Ectodermal cell (in vitro differentiated cells): ENCODE measurements around the gene PARD3B.
A peak's percentile ranks its signal among the peaks of the same experiment; 100 is the strongest.

ENCODE experiments used
- H3K27ac ChIP-seq: 2 replicates; pipeline ENCODE4 v1.7.0; 2013; ENCODE audit warnings: mild to moderate bottlenecking, low read depth, low read length; ENCODE audit not compliant: insufficient read depth, poor library complexity, severe bottlenecking
- H3K27me3 ChIP-seq: 2 replicates; pipeline ENCODE4 v1.7.0; 2013; ENCODE audit warnings: mild to moderate bottlenecking, low read length; ENCODE audit not compliant: insufficient read depth, control insufficient read depth, poor library complexity, severe bottlenecking
- H3K36me3 ChIP-seq: one replicate; pipeline ENCODE4 v1.7.0; 2013; ENCODE audit warnings: low read length; ENCODE audit not compliant: control insufficient read depth, insufficient read depth
- H3K4me1 ChIP-seq: one replicate; pipeline ENCODE4 v1.7.0; 2013; ENCODE audit warnings: low read length; ENCODE audit not compliant: control insufficient read depth, insufficient read depth
- H3K4me3 ChIP-seq: 2 replicates; pipeline ENCODE4 v1.7.0; 2013; ENCODE audit warnings: low read depth, low read length, control low read depth; ENCODE audit not compliant: insufficient read depth
- H3K9me3 ChIP-seq: 2 replicates; pipeline ENCODE4 v1.7.0; 2013; ENCODE audit warnings: mild to moderate bottlenecking, low read length, moderate library complexity; ENCODE audit not compliant: control insufficient read depth
- WGBS, 2 experiments: methylation state at CpG; one replicate each; pipeline ENCODE4 v1.1.7; 2013; ENCODE audit warnings: missing lambda C conversion rate in 2 of 2; 5-methylcytosine and 5-hydroxymethylcytosine counted together

PARD3B gene

DNA sequence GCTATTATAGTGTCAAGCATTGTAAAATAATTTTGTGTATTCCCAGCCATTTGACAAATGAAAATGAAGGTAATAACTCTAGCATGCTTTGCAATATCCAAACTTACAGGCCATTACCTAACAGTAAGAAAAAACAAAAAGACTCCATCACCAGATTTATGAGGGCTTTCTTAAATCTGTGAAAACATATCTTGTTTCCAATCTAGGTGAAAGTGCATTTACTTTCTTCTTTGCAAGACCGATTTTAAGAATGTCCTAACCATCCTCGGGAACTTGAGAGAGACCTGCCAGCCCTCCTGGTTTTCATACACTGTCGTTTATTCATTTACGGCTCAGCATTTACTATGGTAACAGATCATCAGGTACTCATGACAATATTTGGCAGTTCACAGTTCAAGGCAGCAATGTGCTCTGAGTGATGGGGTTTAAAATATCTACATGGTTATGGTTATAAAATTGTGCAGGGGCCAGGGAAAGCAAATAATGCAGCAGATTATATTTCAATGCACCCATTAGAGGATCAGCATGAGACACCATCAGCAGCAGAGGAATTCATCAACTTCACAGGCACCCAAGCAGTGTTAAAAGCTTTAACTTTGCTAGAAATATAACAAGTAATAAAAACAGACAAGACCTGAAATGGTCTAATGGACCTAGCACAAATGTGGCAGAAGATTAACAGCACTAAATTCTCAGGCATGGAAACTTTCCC is 34.4 kb upstream of the PARD3B start:
- 89 to 96% methylated on average over 4 of the region's 4 CpGs for WGBS, 2 experiments
- no peaks in the 10 kb centered on the region for H3K4me1 ChIP-seq
- no peaks in the 10 kb centered on the region for H3K27me3 ChIP-seq
- H3K4me3 ChIP-seq = no peak overlapping the region
- no peaks in the 10 kb centered on the region for H3K36me3 ChIP-seq
- H3K9me3 ChIP-seq = no peaks in the 10 kb centered on the region
- H3K27ac ChIP-seq = no peak overlapping the region

GRCh38 chr2:204514439-204514838 is 30.8 kb upstream of the PARD3B start:
- no peaks in the 10 kb centered on the region for H3K27me3 ChIP-seq
- no peak overlapping the region for H3K4me3 ChIP-seq
- 100% methylated on average over 2 of the region's 2 CpGs for WGBS, 2 experiments
- H3K27ac ChIP-seq = no peak overlapping the region
- H3K4me1 ChIP-seq = no peaks in the 10 kb centered on the region
- no peaks in the 10 kb centered on the region for H3K36me3 ChIP-seq
- H3K9me3 ChIP-seq = no peaks in the 10 kb centered on the region

DNA sequence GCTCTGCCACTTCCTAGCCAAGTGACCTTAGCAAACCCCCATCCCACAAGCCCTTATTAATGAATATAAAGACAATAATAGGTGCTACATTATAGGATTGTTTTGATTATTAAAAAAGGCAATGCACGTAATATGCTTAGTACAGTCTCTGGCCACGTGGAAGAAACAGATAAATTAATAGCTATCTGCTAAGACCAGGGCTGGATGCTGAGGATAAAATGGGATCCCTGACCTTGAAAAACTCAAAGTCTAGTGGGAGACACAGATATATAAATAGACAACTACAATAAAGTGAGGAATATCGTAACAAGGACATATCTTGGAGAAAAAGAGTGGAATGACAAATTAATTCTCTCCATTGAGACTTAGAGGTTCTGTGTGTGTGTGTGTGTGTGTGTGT is 29.9 kb upstream of the PARD3B start:
- H3K4me1 ChIP-seq = no peaks in the 10 kb centered on the region
- no peaks in the 10 kb centered on the region for H3K9me3 ChIP-seq
- H3K27me3 ChIP-seq = no peaks in the 10 kb centered on the region
- H3K4me3 ChIP-seq = no peak overlapping the region
- H3K36me3 ChIP-seq = no peaks in the 10 kb centered on the region
- WGBS, 2 experiments = 96 to 98% methylated on average over 3 of the region's 3 CpGs
- H3K27ac ChIP-seq = no peak overlapping the region

DNA sequence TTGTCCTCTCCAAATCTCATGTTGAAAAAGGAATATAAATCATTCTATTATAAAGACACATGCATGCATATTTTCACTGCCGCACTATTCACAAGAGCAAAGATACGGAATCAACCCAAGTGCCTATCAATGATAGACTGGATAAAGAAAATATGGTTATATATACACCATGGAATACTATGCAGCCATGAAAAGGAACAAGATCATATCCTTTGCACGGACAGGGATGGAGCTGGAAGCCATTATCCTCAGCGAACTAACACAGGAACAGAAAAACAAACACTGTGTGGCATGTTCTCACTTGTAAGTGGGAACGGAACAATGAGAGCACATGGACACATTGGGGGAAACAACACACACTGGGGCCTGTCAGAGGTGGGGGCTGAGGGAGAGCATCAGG is 28.1 kb upstream of the PARD3B start:
- Histone ChIP-seq H3K27me3 (no peaks in the 10 kb centered on the region), H3K4me1 (no peaks in the 10 kb centered on the region), H3K4me3 (no peak overlapping the region), H3K9me3 (no peaks in the 10 kb centered on the region), H3K36me3 (no peaks in the 10 kb centered on the region), H3K27ac (no peak overlapping the region)
- WGBS, 2 experiments = 93 to 96% methylated on average over 3 to 5 of the region's 5 CpGs

DNA sequence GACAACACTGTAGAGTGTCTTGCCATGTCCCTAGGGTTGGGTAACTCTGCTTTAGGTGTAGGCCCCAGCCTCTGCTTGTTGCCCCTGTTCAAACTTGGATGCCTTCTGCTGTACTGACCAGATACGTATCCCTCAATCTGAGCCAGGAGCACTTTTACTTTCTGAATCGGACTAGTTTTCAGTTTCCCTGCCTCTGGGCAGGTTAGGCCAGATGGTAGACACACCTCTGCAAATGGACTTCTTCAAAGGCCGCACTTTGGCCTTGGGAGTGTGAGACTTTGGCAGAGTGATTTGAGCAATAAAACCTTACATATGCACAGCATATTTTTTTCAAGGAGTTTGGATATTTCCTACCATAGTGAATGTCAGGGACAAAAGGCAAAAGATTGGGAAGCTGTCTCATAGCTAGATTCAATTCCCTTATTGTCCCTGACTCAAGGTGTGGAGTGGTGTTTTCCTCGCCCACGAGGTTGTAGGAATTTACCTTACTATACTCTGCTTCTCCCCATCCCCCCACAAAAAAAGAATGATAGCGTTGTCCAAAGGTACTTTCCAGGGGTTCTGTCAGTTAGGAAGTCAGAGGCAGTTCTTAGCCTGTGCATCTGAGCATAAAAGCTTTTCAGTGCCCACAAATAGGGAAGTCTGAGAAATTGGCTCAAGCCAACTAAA is 15.3 kb upstream of the PARD3B start:
- Histone ChIP-seq H3K4me1 (no peaks in the 10 kb centered on the region), H3K27ac (no peak overlapping the region), H3K9me3 (no peaks in the 10 kb centered on the region), H3K4me3 (no peak overlapping the region), H3K36me3 (no peaks in the 10 kb centered on the region), H3K27me3 (no peaks in the 10 kb centered on the region)
- 92 to 98% methylated on average over 6 of the region's 6 CpGs for whole genome bisulfite sequencing, 2 experiments

GRCh38 chr2:204530464-204530805 is 14.8 kb upstream of the PARD3B start:
- Histone ChIP-seq H3K4me3 (no peak overlapping the region), H3K27me3 (no peaks in the 10 kb centered on the region), H3K9me3 (no peaks in the 10 kb centered on the region), H3K36me3 (no peaks in the 10 kb centered on the region), H3K27ac (no peak overlapping the region), H3K4me1 (no peaks in the 10 kb centered on the region)
- 91 to 93% methylated on average over 1 of the region's 1 CpG for WGBS, 2 experiments

DNA sequence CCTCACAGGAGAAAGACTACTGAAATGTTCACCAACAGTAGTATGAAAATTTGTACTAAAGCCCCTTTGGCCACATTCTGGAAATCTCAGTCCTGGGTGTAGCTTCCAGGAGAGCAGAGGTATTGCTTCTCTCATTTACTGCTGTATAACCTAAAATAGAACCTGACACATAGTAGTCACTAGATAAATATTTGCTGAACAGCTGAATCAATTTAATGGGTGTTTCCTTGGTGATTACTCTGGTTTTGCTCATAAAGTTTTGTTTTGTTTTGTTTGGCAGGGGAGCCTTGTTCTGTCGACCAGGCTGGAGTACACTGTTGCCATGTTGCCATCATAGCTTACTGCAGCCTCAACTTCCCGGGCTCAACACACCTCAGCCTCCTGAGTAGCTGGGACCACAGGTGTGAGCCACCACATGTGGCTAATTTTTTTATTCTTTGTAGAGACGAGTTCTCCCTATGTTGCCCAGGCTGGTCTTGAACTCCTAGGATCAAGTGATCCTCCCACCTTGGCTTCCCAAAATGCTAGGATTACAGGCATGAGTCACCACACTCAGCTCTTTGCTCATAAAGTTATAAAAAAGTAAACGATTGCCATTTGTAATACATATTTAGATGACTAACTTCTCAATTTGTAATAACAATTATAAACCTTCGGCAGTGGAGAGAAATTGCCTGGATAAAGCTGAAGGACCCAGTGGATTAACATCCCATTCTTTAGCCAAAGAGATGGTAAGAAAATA is 11.5 kb upstream of the PARD3B start:
- peaks cover 2% of the 10 kb centered on the region for H3K4me1 ChIP-seq
- WGBS, 2 experiments = 89 to 94% methylated on average over 3 to 5 of the region's 5 CpGs
- no peak overlapping the region for H3K4me3 ChIP-seq
- H3K27me3 ChIP-seq = no peaks in the 10 kb centered on the region
- H3K27ac ChIP-seq = no peak overlapping the region
- H3K9me3 ChIP-seq = no peaks in the 10 kb centered on the region
- H3K36me3 ChIP-seq = no peaks in the 10 kb centered on the region

- H3K4me3 ChIP-seq = no peak overlapping the region
- peaks cover 5% of the 10 kb centered on the region for H3K4me1 ChIP-seq
- H3K27ac ChIP-seq = no peak overlapping the region
- no peaks in the 10 kb centered on the region for H3K36me3 ChIP-seq
- no peaks in the 10 kb centered on the region for H3K9me3 ChIP-seq
- H3K27me3 ChIP-seq = no peaks in the 10 kb centered on the region
- WGBS, 2 experiments = 96 to 100% methylated on average over 2 to 3 of the region's 3 CpGs
Observed at GRCh38 chr2:204535356-204535755, 9.9 kb upstream of the PARD3B start.

DNA sequence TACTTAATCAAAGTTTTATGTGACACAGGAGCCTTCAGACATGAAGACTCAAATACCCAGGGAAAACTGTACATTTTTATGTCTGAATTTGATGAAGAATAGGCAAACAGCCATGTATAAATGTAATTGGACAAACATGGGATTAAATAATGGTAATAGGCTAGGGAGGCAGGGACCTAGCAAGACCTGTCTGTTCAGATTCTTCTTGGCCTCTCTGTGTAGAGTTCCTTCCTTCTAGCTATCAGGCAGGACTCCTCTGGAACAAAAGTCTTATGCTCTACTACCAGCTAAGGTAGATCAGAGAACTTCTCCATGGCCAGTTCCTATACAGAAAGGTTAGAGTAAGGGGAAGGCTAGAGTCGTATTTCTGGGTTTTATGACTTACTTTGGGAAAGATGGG is 9.5 kb upstream of the PARD3B start:
- H3K9me3 ChIP-seq = no peaks in the 10 kb centered on the region
- WGBS, 2 experiments = 97 to 100% methylated on average over 1 of the region's 1 CpG
- H3K27ac ChIP-seq = no peak overlapping the region
- H3K4me1 ChIP-seq = peaks cover 5% of the 10 kb centered on the region
- no peaks in the 10 kb centered on the region for H3K36me3 ChIP-seq
- H3K4me3 ChIP-seq = no peak overlapping the region
- no peaks in the 10 kb centered on the region for H3K27me3 ChIP-seq

GRCh38 chr2:204538182-204539018 is 6.9 kb upstream of the PARD3B start:
- H3K36me3 ChIP-seq = no peaks in the 10 kb centered on the region
- WGBS, 2 experiments = 35 to 39% methylated on average over 9 to 10 of the region's 10 CpGs
- H3K9me3 ChIP-seq = no peaks in the 10 kb centered on the region
- H3K4me1 ChIP-seq = peaks cover 5% of the 10 kb centered on the region
- H3K4me3 ChIP-seq = no peak overlapping the region
- peaks cover 6% of the 10 kb centered on the region for H3K27me3 ChIP-seq
- peak overlapping the region; percentile 44 for H3K27ac ChIP-seq
